Ovary (tissue), 9 donors: ENCODE data around the gene PDE7B. TPM values are rescaled to one million over a fixed set of nuclear protein-coding genes. Genes with fewer than 3 reads are reported as not detected.

Source experiments
- DNase-seq, 5 donors: peaks; one replicate each; pipeline ENCODE4 v3.0.0-alpha.2; 2019 to 2020
- H3K27ac ChIP-seq, 2 donors: fragments of 200-600 bp; one replicate each; pipeline versions ENCODE4 v1.5.1 to v1.8.0; 2019 to 2022
- H3K27me3 ChIP-seq: fragments of 200-600 bp; one replicate; pipeline ENCODE4 v1.8.0; 2022
- H3K36me3 ChIP-seq: fragments of 200-600 bp; sonication (generic); one replicate; pipeline ENCODE4 v1.5.1; 2019
- H3K4me1 ChIP-seq: one replicate; pipeline ENCODE4 v1.8.1; 2013; ENCODE audit warnings: mild to moderate bottlenecking, moderate library complexity; ENCODE audit not compliant: insufficient read depth
- H3K4me3 ChIP-seq: fragments of 200-600 bp; sonication (generic); one replicate; pipeline ENCODE4 v1.5.1; 2017
- H3K9me3 ChIP-seq, 2 donors: fragments of 200-600 bp in 1 of 2; sonication (generic) in 1 of 2; one replicate each; pipeline versions ENCODE4 v1.5.1 to v1.8.1; 2013 to 2019; ENCODE audit warnings: mild to moderate bottlenecking in 1 of 2, moderate library complexity in 1 of 2
- EP300 ChIP-seq: sonication (generic); formaldehyde crosslinking; IDR thresholded peaks from one replicate; pipeline ENCODE4 v1.6.1; 2017; ENCODE audit warnings: antibody characterized with exemption
- POLR2A ChIP-seq: fragments of 450-650 bp; IDR thresholded peaks from one replicate; pipeline ENCODE4 v1.6.1; 2017; ENCODE audit warnings: antibody characterized with exemption, mild to moderate bottlenecking, moderate library complexity
- WGBS, 3 donors: extraction: QIAGEN DNeasy Blood & Tissue Kit in 1 of 3; methylation state at CpG; one replicate each; pipeline versions ENCODE4 v1.1.5 to v1.1.7; 2013 to 2017; 5-methylcytosine and 5-hydroxymethylcytosine counted together
- intact Hi-C, 4 donors: fragments of 100-400 bp; cut with DNase I; formaldehyde crosslinking; loops; one replicate each; pipeline versions ENCODE4 v1.11.0 to v1.15.1; 2022 to 2023
- polyA plus RNA-seq, 2 donors: library from polyadenylated mRNA; stranded (reverse); fragments of 200-250 nt in 1 of 2; fragments of 350-450 nt in 1 of 2; fragmentation: Illumina TruSeq in 1 of 2; extraction: RNeasy Lipid Tissue Mini Kit (QIAGEN cat#74804) in 1 of 2; gene quantifications; one replicate each; pipeline ENCODE4 v1.2.3, GENCODE V29; 2013 to 2014
- total RNA-seq, 7 donors: library from RNA; depleted of rRNA in 2 of 7; stranded (reverse); fragments of >200 nt in 2 of 7; fragmentation: NEBNext Ultra II Directional in 3 of 7; extraction: Animal tissue kit (Norgen Biotek cat#: 25700) in 3 of 7; gene quantifications; one replicate each; pipeline versions ENCODE4 v1.1.0 to v1.2.4, GENCODE V29; 2016 to 2023
- TF ChIP-seq, protein P1 (sequence below), 3 donors: fragments of 450-650 bp in 2 of 3; fragments of 200-600 bp in 1 of 3; IDR thresholded peaks; one replicate each; pipeline versions ENCODE4 v1.5.1 to v1.8.0; 2016 to 2022; ENCODE audit warnings: antibody characterized with exemption in 3 of 3, mild to moderate bottlenecking in 1 of 3
- donor health status: DM: no; HTN: no; CAD: no; lungs with moderate emphysema.
- donor health status: DM: no; HTN: no; CAD: no.
- donor health status: Bipolar disorder and iron deficiency.
- donor health status: DM: yes; HTN: yes; CAD: no.
- donor health status: DM: no; HTN: no; CAD: no.
- donor health status: DM: yes; HTN: yes; CAD: no.

Gene PDE7B
- total and polyA plus RNA-seq, 9 donors = 11.6 to 62.7 (median 21.6) TPM

DNA sequence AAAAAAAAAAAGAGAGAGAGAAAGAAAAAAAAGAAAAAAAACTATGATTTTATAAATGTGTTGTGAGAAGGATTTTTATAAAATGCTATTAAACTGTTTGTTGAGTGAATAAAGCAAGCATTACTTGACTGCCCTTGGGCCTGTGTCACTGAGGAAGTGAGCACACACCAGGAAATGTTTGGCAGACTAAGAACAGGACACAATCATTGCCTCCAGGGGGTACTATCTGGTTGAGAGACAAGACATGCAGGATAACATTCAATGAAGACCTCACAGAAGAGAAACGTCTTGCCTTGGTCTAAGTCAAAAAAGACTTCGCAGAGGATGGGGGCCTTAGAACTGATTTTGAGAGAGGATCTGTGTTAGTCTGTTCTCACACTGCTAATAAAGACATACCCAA, 358.0 kb downstream of the PDE7B start:
- peaks cover 1% of the 10 kb centered on the region for H3K4me1 ChIP-seq
- no peak overlapping the region for H3K27ac ChIP-seq
- no peaks in the 10 kb centered on the region for H3K9me3 ChIP-seq
- no peak for DNase-seq
- no peaks in the 10 kb centered on the region for H3K27me3 ChIP-seq
- H3K36me3 ChIP-seq = no peaks in the 10 kb centered on the region
- TF ChIP-seq EP300 = no peak
- no peak for TF ChIP-seq POLR2A
- TF ChIP-seq, protein P1, sequence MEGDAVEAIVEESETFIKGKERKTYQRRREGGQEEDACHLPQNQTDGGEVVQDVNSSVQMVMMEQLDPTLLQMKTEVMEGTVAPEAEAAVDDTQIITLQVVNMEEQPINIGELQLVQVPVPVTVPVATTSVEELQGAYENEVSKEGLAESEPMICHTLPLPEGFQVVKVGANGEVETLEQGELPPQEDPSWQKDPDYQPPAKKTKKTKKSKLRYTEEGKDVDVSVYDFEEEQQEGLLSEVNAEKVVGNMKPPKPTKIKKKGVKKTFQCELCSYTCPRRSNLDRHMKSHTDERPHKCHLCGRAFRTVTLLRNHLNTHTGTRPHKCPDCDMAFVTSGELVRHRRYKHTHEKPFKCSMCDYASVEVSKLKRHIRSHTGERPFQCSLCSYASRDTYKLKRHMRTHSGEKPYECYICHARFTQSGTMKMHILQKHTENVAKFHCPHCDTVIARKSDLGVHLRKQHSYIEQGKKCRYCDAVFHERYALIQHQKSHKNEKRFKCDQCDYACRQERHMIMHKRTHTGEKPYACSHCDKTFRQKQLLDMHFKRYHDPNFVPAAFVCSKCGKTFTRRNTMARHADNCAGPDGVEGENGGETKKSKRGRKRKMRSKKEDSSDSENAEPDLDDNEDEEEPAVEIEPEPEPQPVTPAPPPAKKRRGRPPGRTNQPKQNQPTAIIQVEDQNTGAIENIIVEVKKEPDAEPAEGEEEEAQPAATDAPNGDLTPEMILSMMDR (IDR thresholded peaks at IDR 0.05) = no peak
- intact Hi-C loops = no loop called here
- no peak overlapping the region for H3K4me3 ChIP-seq
- WGBS, 3 donors = 90 to 94% (median 91%) methylated on average over 2 of the region's 2 CpGs

DNA sequence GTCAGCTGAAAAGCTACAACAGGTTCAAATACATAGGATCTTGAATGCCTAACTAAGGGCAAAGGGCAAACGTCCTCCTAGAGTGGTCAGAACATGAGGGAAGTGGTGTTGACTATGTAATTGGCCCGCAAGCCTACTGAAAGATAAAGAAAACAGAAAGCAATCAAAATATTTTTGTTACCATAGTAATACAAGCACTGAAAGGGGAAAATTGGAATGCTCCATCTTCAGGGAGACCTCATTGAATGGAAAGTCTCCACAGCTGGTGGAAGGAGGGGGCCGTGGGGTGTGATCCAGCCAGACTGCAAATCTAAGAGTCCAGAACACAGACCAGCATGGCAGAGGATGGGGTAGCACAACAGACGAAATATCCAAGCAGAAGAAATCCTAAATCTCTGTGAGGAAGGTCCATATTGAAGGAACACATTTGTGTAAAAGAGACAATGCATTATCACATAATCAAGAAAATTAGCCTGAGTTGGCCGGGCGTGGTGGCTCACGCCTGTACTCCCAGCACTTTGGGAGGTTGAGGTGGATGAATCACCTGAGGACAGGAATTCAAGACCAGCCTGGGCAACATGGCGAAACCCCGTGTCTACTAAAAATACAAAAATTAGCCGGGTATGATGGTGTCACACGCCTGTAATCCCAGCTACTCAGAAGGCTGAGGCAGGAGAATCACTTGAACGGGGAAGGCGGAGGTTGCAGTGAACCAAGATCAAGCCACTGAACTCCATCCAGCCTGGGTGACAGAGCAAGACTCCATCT, 359.1 kb downstream of the PDE7B start:
- intact Hi-C loops = no loop called here
- 84 to 91% (median 85%) methylated on average over 13 of the region's 13 CpGs for WGBS, 3 donors
- Histone ChIP-seq H3K27ac (no peak overlapping the region), H3K4me3 (no peak overlapping the region), H3K27me3 (no peaks in the 10 kb centered on the region), H3K4me1 (peaks cover 1% of the 10 kb centered on the region), H3K9me3 (no peaks in the 10 kb centered on the region), H3K36me3 (no peaks in the 10 kb centered on the region)
- no peak for DNase-seq
- TF ChIP-seq EP300 = no peak
- no peak for TF ChIP-seq POLR2A
- TF ChIP-seq, protein P1 (IDR thresholded peaks at IDR 0.05) = no peak

DNA sequence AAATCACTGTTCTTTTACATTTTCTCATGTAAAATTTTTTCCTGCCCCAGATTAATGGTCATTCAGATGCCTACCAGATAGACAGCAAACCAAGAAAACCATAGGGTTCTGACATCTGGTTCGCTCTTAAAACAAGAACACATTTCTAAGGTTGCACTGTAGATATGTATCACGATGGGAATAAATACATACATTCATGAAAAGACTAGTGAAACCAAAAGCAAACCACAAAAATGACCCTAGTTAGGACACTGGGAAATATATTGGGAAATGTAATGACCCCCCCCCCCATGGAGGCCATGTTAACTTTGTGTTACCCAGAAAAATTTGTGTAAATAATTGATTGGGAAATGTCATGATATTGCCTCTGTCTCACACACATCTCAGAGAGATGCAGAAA, 361.1 kb downstream of the PDE7B start:
- Histone ChIP-seq H3K4me3 (no peak overlapping the region), H3K36me3 (no peaks in the 10 kb centered on the region), H3K27me3 (no peaks in the 10 kb centered on the region), H3K9me3 (no peaks in the 10 kb centered on the region), H3K27ac (no peak overlapping the region), H3K4me1 (peaks cover 1% of the 10 kb centered on the region)
- WGBS, 3 donors = 94 to 95% (median 94%) methylated on average over 2 of the region's 2 CpGs
- intact Hi-C loops = no loop called here
- TF ChIP-seq POLR2A (no peak), EP300 (no peak)
- TF ChIP-seq, protein P1 (IDR thresholded peaks at IDR 0.05) = no peak
- no peak for DNase-seq

DNA sequence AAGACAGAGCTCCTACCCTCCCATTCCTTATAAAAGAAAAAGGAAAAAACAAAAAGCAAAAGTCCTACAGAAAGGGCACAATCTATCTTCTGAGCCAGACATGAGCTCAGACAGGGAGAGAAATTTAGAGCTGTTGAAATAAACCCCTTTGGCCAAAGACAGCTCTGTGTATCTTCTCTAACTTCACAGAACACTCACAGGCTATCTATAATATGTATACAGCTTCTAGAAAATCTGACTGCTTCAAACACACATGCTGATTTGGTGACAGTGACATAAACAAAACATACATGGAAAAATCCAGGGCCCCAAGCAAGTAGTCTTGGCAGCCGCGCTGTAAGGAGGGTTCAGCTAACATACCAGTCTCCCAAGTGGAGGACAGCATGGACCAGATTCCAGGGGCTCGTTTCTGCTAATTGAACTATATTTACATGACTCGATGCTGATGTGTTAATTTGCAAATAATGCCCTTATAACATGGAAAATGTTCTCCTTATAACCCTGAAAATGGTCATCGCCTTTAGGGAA, 361.6 kb downstream of the PDE7B start:
- Histone ChIP-seq H3K27me3 (no peaks in the 10 kb centered on the region), H3K4me1 (peaks cover 1% of the 10 kb centered on the region), H3K4me3 (no peak overlapping the region), H3K36me3 (no peaks in the 10 kb centered on the region), H3K27ac (no peak overlapping the region), H3K9me3 (no peaks in the 10 kb centered on the region)
- intact Hi-C loops = no loop called here
- 77 to 80% (median 77%) methylated on average over 5 of the region's 5 CpGs for WGBS, 3 donors
- TF ChIP-seq POLR2A (no peak), EP300 (no peak)
- TF ChIP-seq, protein P1 (IDR thresholded peaks at IDR 0.05) = no peak
- no peak for DNase-seq
